ENCODE measurements around the gene RTKN2. TPM values are rescaled to one million over a fixed set of nuclear protein-coding genes. Genes with fewer than 3 reads are reported as not detected.

Gene RTKN2
- total RNA-seq, 1 experiment from 2014 or later, result 21.3 TPM

DNA sequence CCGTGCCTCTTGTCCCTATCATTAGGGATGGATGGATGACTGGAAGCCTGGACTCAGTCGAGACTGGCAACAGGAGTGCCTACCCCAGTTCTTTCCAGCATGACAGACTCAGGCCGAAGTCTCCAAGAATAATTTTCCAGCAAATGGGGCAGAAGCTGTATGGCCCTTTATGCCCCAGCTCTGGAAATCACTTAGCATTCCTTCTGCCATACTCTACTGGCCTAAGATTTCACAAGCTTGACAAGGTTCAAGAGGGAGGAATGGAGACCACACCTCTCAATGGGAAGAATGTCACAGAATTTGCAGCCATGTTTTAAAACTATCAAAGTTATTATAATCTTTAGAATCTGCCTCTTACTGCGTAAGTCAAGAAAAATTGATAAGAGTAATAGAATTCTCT lies 39.0 kb upstream of the RTKN2 start:
- Histone ChIP-seq H3K4me3 (ENCODE audit: low read depth in 2 of 2, low read length in 2 of 2) (no peak overlapping the region), H3K27ac (ENCODE audit: low read length) (no peak overlapping the region), H3K4me1 (ENCODE audit: control insufficient read depth, insufficient read depth, low read length) (no peaks in the 10 kb centered on the region), H3K27me3 (ENCODE audit: control insufficient read depth, insufficient read depth, low read length) (no peaks in the 10 kb centered on the region), H3K36me3 (ENCODE audit: control insufficient read depth, insufficient read depth, low read length) (no peaks in the 10 kb centered on the region), H3K9me3 (ENCODE audit: control insufficient read depth, insufficient read depth, low read depth, low read length) (no peaks in the 10 kb centered on the region)
- TF ChIP-seq TCF7L2 (IDR thresholded peaks at IDR 0.05; ENCODE audit: low read depth, low read length) (no peak), POLR2AphosphoS5 (IDR thresholded peaks at IDR 0.05; ENCODE audit: low read depth, low read length) (no peak)
- TF ChIP-seq, protein P1, sequence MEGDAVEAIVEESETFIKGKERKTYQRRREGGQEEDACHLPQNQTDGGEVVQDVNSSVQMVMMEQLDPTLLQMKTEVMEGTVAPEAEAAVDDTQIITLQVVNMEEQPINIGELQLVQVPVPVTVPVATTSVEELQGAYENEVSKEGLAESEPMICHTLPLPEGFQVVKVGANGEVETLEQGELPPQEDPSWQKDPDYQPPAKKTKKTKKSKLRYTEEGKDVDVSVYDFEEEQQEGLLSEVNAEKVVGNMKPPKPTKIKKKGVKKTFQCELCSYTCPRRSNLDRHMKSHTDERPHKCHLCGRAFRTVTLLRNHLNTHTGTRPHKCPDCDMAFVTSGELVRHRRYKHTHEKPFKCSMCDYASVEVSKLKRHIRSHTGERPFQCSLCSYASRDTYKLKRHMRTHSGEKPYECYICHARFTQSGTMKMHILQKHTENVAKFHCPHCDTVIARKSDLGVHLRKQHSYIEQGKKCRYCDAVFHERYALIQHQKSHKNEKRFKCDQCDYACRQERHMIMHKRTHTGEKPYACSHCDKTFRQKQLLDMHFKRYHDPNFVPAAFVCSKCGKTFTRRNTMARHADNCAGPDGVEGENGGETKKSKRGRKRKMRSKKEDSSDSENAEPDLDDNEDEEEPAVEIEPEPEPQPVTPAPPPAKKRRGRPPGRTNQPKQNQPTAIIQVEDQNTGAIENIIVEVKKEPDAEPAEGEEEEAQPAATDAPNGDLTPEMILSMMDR (IDR thresholded peaks at IDR 0.05), result no peak
- TF ChIP-seq, protein P2, sequence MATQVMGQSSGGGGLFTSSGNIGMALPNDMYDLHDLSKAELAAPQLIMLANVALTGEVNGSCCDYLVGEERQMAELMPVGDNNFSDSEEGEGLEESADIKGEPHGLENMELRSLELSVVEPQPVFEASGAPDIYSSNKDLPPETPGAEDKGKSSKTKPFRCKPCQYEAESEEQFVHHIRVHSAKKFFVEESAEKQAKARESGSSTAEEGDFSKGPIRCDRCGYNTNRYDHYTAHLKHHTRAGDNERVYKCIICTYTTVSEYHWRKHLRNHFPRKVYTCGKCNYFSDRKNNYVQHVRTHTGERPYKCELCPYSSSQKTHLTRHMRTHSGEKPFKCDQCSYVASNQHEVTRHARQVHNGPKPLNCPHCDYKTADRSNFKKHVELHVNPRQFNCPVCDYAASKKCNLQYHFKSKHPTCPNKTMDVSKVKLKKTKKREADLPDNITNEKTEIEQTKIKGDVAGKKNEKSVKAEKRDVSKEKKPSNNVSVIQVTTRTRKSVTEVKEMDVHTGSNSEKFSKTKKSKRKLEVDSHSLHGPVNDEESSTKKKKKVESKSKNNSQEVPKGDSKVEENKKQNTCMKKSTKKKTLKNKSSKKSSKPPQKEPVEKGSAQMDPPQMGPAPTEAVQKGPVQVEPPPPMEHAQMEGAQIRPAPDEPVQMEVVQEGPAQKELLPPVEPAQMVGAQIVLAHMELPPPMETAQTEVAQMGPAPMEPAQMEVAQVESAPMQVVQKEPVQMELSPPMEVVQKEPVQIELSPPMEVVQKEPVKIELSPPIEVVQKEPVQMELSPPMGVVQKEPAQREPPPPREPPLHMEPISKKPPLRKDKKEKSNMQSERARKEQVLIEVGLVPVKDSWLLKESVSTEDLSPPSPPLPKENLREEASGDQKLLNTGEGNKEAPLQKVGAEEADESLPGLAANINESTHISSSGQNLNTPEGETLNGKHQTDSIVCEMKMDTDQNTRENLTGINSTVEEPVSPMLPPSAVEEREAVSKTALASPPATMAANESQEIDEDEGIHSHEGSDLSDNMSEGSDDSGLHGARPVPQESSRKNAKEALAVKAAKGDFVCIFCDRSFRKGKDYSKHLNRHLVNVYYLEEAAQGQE (IDR thresholded peaks at IDR 0.05; ENCODE audit: insufficient read depth in 1 of 2, low read depth in 2 of 2, low read length in 1 of 2), result no peak
- no peak for ATAC-seq
- DNase-seq (ENCODE audit: low read depth, low spot score), result no peak
- in situ Hi-C loops (cut with HindIII; ENCODE audit: low pct_unique_long_range_greater_than_20kb, low sequenced_read_pairs) (no loop called here), intact Hi-C loops (cut with micrococcal nuclease; ENCODE audit: unreplicated experiment) (no loop called here)
- CTCF ChIA-PET, result no interaction called here
- POLR2A ChIA-PET, result no interaction called here
- BruUV-seq (replicated peaks), result no TSS peak

DNA sequence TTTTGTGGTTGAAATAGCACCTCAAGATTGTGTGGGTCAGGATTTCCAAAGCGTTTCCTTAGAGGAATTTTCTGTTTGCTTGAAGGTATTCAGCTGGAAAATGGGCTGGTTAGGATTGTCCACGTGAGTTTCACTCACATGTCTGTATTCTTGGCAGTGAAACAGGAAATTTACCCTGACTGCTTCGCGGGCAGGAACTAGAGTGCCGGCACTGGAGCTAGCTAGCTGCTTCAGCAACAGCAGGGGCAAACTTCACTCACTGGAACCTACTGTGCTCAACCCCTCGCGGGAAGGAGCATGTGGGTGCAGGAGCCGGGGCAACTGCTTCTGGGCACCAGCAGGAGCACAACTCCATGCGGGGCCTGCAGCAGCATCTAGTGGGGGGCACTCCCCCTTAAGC lies 38.0 kb upstream of the RTKN2 start:
- H3K9me3 ChIP-seq (ENCODE audit: control insufficient read depth, insufficient read depth, low read depth, low read length), result no peaks in the 10 kb centered on the region
- ChIA-PET CTCF (no interaction called here), POLR2A (no interaction called here)
- no peaks in the 10 kb centered on the region for H3K4me1 ChIP-seq (ENCODE audit: control insufficient read depth, insufficient read depth, low read length)
- ATAC-seq (no peak), DNase-seq (ENCODE audit: low read depth, low spot score) (no peak)
- intact Hi-C loops (cut with micrococcal nuclease; ENCODE audit: unreplicated experiment) (no loop called here), in situ Hi-C loops (cut with HindIII; ENCODE audit: low pct_unique_long_range_greater_than_20kb, low sequenced_read_pairs) (no loop called here)
- no peaks in the 10 kb centered on the region for H3K36me3 ChIP-seq (ENCODE audit: control insufficient read depth, insufficient read depth, low read length)
- no peaks in the 10 kb centered on the region for H3K27me3 ChIP-seq (ENCODE audit: control insufficient read depth, insufficient read depth, low read length)
- no TSS peak for BruUV-seq (replicated peaks)
- TF ChIP-seq POLR2AphosphoS5 (IDR thresholded peaks at IDR 0.05; ENCODE audit: low read depth, low read length) (no peak), SIN3A (IDR thresholded peaks at IDR 0.05; ENCODE audit: borderline replicate concordance, insufficient read depth, low read depth, low read length) (no peak)
- TF ChIP-seq, protein P2 (IDR thresholded peaks at IDR 0.05; ENCODE audit: insufficient read depth in 1 of 2, low read depth in 2 of 2, low read length in 1 of 2), result no peak
- TF ChIP-seq, protein P1 (IDR thresholded peaks at IDR 0.05), result no peak
- no peak overlapping the region for H3K4me3 ChIP-seq (ENCODE audit: low read depth in 2 of 2, low read length in 2 of 2)
- no peak overlapping the region for H3K27ac ChIP-seq (ENCODE audit: low read length)

Data from Panc1 (cell line).